Measurements from ENCODE around the gene RPTOR.

DNA sequence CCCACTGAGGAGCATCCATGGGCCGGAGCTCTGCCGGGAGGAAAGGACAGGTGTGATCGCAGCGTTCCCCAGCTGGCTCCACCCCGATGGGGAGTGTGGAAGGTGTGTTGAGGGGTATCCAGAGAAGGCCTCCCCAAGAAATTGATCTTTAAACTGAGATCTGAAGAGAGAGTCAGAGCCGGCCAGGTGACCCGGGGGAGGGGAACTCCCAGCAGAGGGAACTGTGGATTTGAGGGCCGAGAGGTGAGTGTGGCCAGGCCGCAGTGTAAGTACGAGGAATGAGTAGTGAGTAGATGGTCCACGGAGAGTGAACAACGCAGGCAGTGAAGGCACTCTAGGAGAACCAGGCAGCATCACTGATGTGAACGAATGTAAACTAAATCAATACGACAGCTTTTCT is 80.2 kb downstream of the RPTOR start:
- TF ChIP-seq, protein P1, sequence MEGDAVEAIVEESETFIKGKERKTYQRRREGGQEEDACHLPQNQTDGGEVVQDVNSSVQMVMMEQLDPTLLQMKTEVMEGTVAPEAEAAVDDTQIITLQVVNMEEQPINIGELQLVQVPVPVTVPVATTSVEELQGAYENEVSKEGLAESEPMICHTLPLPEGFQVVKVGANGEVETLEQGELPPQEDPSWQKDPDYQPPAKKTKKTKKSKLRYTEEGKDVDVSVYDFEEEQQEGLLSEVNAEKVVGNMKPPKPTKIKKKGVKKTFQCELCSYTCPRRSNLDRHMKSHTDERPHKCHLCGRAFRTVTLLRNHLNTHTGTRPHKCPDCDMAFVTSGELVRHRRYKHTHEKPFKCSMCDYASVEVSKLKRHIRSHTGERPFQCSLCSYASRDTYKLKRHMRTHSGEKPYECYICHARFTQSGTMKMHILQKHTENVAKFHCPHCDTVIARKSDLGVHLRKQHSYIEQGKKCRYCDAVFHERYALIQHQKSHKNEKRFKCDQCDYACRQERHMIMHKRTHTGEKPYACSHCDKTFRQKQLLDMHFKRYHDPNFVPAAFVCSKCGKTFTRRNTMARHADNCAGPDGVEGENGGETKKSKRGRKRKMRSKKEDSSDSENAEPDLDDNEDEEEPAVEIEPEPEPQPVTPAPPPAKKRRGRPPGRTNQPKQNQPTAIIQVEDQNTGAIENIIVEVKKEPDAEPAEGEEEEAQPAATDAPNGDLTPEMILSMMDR (IDR thresholded peaks at IDR 0.05 in 4 of 5, conservative IDR thresholded peaks at IDR 0.05 in 1 of 5): no peak
- no peak for TF ChIP-seq POLR2A (IDR thresholded peaks at IDR 0.05)

Data from gastrocnemius medialis (tissue), 4 donors.